Measurements from ENCODE around the gene USP4.
"Not testable (repeated sequence)": the region's sequence is repeated elsewhere in the genome, so short reads cannot be mapped to it uniquely, and the experiment has no call there.

Gene USP4, protein sequence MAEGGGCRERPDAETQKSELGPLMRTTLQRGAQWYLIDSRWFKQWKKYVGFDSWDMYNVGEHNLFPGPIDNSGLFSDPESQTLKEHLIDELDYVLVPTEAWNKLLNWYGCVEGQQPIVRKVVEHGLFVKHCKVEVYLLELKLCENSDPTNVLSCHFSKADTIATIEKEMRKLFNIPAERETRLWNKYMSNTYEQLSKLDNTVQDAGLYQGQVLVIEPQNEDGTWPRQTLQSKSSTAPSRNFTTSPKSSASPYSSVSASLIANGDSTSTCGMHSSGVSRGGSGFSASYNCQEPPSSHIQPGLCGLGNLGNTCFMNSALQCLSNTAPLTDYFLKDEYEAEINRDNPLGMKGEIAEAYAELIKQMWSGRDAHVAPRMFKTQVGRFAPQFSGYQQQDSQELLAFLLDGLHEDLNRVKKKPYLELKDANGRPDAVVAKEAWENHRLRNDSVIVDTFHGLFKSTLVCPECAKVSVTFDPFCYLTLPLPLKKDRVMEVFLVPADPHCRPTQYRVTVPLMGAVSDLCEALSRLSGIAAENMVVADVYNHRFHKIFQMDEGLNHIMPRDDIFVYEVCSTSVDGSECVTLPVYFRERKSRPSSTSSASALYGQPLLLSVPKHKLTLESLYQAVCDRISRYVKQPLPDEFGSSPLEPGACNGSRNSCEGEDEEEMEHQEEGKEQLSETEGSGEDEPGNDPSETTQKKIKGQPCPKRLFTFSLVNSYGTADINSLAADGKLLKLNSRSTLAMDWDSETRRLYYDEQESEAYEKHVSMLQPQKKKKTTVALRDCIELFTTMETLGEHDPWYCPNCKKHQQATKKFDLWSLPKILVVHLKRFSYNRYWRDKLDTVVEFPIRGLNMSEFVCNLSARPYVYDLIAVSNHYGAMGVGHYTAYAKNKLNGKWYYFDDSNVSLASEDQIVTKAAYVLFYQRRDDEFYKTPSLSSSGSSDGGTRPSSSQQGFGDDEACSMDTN

DNA sequence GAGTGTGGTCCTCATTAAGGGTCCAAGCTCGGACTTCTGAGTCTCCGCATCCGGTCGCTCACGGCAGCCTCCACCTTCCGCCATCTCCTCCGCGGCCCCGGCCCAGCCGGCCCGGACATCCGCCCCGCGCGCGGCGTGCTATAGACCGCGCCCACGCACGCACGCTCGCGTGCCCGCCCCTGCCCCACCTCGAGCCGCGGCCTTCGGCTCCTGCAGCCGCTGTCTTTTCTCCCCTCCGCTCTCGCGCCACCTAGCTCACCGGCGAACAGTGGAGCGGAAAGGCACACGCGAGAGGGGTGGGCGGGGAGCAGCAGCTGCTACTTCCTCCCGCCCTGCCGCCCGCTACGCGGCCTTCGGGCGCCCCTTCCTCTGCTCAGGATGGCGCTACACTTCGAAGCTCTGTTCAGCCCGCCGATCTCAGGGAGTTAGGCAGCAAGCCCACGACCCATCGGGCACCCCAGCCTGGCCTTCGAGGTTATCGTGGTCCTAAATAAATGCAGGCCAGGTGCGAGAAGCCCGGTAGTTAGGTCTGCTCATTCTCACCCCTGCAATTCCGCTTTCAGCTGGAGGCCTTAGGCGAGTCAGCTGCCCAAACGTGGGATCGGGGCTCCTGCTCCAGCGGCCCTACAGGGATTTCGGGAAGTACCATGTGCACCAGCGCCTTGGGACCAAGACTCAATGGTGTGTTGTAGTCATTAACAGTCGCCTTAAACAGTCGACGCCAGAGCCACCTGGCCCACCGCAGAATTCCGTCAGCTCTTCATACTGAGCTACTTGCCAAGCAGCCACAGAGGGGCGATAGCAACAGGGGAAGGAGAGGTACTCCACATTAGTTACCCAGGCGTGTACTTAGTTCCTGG is at the start of gene USP4:
TSS of gene USP4 (minus strand) at position 113 of the 860 bp plus-strand sequence. CDS start at position 84, 29 bp downstream.
- DNase-seq (ENCODE audit: low read depth in 2 of 3, low spot score in 2 of 3): peak; percentile 78 to 88 (median 81)

DNA sequence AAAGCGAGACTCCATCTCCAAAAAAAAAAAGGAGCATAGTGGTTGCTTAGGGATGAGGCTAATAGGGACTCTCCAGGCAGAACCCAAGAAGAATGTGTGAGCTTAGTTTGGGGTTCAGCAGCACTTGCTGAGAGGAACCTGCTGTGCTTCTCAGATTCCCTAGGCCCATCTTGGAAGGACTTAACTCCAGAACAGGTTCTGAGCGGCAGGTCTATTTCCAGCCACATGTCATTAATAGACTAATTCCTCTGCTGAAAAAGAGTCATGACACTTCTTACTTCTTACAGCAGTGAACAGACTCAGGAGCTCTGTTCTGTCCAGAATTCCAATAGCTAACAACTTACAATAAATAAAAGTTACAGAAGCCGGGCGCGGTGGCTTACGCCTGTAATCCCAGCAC is 49.4 kb upstream of the USP4 start:
- DNase-seq (ENCODE audit: low read depth in 2 of 3, low spot score in 2 of 3): no peak

DNA sequence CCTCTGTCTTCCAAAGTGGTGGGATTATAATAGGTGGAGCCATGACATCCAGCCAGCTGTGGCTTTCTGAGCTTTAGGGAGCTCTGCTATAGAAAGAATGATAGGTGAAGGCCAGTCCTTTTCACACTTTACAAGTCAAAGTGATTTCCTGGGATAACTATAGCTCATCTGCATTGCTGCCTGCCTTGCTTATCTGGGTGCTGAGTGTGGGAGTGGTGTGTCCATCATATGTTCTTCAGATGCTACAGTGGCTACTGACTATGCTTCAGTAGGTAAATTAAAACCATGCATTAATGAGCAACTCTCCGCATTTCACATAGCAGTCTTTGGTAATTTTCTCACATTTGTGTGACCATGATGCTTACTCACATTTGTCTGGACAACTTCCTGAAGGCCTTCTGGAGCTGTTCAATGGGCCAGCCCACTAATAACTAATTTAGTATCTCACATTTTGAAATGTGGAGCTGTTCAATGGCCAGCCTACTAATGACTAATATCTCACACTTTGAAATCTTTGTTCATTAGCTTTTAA is 48.5 kb upstream of the USP4 start:
- DNase-seq (ENCODE audit: low read depth in 2 of 3, low spot score in 2 of 3): no peak

GRCh38 chr3:49387721-49388120 is 47.9 kb upstream of the USP4 start:
- no peak for DNase-seq (ENCODE audit: low read depth in 2 of 3, low spot score in 2 of 3)

- no peak for DNase-seq (ENCODE audit: low read depth in 2 of 3, low spot score in 2 of 3)
Measured at GRCh38 chr3:49386056-49386756, 46.4 kb upstream of the USP4 start.

GRCh38 chr3:49385617-49386016 is 45.8 kb upstream of the USP4 start:
- no peak for DNase-seq (ENCODE audit: low read depth in 2 of 3, low spot score in 2 of 3)

GRCh38 chr3:49383387-49383786 is 43.5 kb upstream of the USP4 start:
- no peak for DNase-seq (ENCODE audit: low read depth in 2 of 3, low spot score in 2 of 3)

DNA sequence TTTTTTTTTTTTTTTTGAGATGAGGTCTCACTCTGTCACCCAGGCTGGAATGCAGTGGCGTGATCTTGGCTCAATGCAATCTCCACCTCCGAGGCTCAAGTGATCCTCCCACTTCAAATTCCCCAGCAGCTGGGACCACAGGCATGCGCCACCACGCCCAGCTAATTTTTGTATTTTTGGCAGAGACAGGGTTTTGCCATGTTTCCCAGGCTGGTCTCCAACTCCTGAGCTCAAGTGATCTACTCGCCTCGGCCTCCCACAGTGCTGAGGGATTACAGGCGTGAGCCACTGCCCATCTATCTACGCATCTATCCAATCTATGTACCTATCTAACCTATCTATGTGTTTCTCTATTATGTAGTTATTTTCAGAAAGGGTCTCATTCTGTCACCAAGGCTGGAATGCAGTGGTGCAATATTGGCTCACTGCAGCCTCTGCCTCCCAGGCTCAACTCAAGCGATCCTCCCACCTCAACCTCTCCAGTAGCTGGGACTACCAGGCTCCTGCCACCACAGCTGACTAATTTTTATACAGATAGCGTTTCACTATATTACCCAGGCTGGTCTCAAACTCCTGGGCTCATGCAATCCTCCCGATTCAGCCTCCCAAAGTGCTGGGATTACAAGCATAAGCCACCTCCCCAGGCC is 38.5 kb upstream of the USP4 start:
- no peak for DNase-seq (ENCODE audit: low read depth in 2 of 3, low spot score in 2 of 3)

GRCh38 chr3:49377483-49377882 is 37.6 kb upstream of the USP4 start:
- peak in 2 of 3 experiments; percentile 18 to 38 for DNase-seq (ENCODE audit: low read depth in 2 of 3, low spot score in 2 of 3)

DNA sequence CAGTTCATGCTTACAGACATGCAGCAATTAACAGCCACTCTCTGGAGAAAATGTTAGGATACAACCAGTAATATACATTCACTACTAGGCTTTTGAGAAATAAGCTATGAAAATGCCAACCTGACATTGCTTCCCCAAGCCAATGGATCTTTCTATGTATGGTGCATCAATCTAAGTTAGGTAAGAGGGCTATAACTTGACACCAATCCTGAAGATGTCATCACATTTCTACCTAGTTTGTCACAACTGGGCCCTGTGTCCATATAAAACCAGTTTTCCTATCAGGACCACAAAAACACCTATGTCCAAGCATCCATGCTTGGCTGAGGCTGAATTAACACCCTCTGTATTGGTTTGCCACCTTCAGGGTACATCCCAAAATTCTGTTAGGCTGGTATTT is 32.1 kb upstream of the USP4 start:
- no peak for DNase-seq (ENCODE audit: low read depth in 2 of 3, low spot score in 2 of 3)

DNA sequence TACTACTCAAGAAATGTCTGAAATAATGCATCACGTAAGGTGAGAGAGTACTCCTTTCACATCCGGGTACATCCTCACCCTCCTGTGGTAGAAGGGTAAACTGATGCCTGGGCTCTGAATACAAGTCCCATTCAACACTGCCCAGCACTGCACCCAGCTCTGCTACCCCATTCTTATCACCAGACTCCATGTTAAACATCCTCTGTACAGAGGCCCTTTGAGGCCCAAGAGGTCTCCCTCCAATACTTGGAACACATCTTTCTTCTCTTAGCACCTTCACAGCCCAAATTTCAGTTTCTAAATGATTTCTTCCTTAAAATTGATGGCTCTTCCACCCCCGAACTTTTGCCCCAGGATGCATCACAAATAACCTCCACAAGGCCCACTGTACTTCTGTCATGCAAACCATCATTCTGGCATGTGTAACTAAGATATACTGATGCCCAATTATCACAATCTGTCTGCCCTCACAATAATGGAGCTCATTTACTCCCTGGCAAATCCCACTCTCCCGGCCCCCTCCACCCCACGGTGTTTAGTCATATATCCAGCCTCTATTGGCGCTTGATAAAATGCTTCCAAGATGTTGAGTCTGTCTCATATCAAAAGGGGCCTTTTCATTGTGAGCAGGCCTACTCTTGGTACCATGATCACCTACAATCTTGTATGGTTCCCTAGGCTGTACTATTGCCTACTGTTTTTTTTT is 30.9 kb upstream of the USP4 start:
- no peak for DNase-seq (ENCODE audit: low read depth in 2 of 3, low spot score in 2 of 3)

GRCh38 chr3:49362561-49362960 is 22.7 kb upstream of the USP4 start:
- no peak for DNase-seq (ENCODE audit: low read depth in 2 of 3, low spot score in 2 of 3)

DNA sequence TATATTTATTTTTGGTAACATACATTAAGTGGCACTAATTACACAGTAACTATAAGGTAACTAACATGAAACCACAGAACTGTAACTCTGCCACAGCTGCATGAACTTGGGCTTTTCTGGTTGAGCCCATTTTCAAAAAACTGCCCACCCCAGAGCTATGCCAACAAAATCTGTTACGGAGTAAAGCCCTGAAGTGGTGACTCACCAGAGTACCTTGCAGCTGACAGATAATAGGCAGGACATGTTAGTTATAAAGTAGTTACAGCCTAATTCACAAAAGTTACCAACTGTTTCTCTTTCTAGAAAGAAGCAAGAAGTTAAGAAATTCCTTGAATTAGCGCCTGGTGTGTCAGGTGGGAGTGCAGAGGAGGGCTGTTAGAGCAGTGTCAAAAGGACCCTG is 19.8 kb upstream of the USP4 start:
- no peak for DNase-seq (ENCODE audit: low read depth in 2 of 3, low spot score in 2 of 3)

- DNase-seq (ENCODE audit: low read depth in 2 of 3, low spot score in 2 of 3): no peak
Measured at GRCh38 chr3:49358884-49359225, 19.0 kb upstream of the USP4 start.

- DNase-seq (ENCODE audit: low read depth in 2 of 3, low spot score in 2 of 3): peak; percentile 72 to 78 (median 75)
Measured at GRCh38 chr3:49358217-49358883, 18.5 kb upstream of the USP4 start, which contains the start of gene GPX1. Gene GPX1, minus strand, starts transcription at chr3:49358353. Its CDS starts 75 bp downstream, at chr3:49358278.

GRCh38 chr3:49357443-49358216 is 17.8 kb upstream of the USP4 start:
- DNase-seq (ENCODE audit: low read depth in 2 of 3, low spot score in 2 of 3): peak; percentile 23 to 30 (median 29)

GRCh38 chr3:49357095-49357442 is 17.2 kb upstream of the USP4 start:
- not testable (repeated sequence) for DNase-seq (ENCODE audit: low read depth in 2 of 3, low spot score in 2 of 3)

Measured in activated CD8-positive, alpha-beta memory T cell treated with anti-CD3 and anti-CD28 coated beads for 48 hours (primary cell).